ENCODE results near the gene EXOC3L1. TPM values are rescaled to one million over a fixed set of nuclear protein-coding genes. Genes with fewer than 3 reads are reported as not detected.

Gene EXOC3L1
- total and polyA plus RNA-seq, 2 of the 13 experiments (the other 11 are each of a cell fraction or from before 2014, with no cell fraction given), result 0.12 TPM; not detected in 1

GRCh38 chr16:67170949-67171649 is 18.8 kb downstream of the EXOC3L1 start (continued):
- 0 out of 2 replicates have a peak, but pooled peaks have one; percentile 36 for TF ChIP-seq ZNF350 (CRISPR knock-in tag; IDR thresholded peaks at IDR 0.05; ENCODE audit: borderline replicate concordance, low read depth)
- no peak for TF ChIP-seq ATF7 (IDR thresholded peaks at IDR 0.05)
- peak; percentile 51; the same call in 1 of the 2 replicates for TF ChIP-seq ATF7 (CRISPR knock-in tag; IDR thresholded peaks at IDR 0.05)
- 0 out of 2 replicates have a peak, but pooled peaks have one; percentile 3 for TF ChIP-seq ETV5 (CRISPR knock-in tag; IDR thresholded peaks at IDR 0.05; ENCODE audit: borderline replicate concordance)
- 0 out of 2 replicates have a peak, but pooled peaks have one; percentile 25 for TF ChIP-seq KDM5B (CRISPR knock-in tag; IDR thresholded peaks at IDR 0.05; ENCODE audit: borderline replicate concordance)
- peak; percentile 58; the same call in 1 of the 2 replicates for TF ChIP-seq KLF9 (CRISPR knock-in tag; IDR thresholded peaks at IDR 0.05; ENCODE audit: low read depth)
- TF ChIP-seq, protein P1, sequence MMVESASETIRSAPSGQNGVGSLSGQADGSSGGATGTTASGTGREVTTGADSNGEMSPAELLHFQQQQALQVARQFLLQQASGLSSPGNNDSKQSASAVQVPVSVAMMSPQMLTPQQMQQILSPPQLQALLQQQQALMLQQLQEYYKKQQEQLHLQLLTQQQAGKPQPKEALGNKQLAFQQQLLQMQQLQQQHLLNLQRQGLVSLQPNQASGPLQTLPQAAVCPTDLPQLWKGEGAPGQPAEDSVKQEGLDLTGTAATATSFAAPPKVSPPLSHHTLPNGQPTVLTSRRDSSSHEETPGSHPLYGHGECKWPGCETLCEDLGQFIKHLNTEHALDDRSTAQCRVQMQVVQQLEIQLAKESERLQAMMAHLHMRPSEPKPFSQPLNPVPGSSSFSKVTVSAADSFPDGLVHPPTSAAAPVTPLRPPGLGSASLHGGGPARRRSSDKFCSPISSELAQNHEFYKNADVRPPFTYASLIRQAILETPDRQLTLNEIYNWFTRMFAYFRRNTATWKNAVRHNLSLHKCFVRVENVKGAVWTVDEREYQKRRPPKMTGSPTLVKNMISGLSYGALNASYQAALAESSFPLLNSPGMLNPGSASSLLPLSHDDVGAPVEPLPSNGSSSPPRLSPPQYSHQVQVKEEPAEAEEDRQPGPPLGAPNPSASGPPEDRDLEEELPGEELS (CRISPR knock-in tag; IDR thresholded peaks at IDR 0.05), result no peak
- peak; percentile 51; the same call in 1 of the 2 replicates for TF ChIP-seq HDAC2 (CRISPR knock-in tag; IDR thresholded peaks at IDR 0.05)
- 0 out of 2 replicates have a peak, but pooled peaks have one; percentile 44 for TF ChIP-seq ZNF136 (CRISPR knock-in tag; IDR thresholded peaks at IDR 0.05; ENCODE audit: low read depth)
- TF ChIP-seq MBD4 (IDR thresholded peaks at IDR 0.05; ENCODE audit: borderline replicate concordance, low read length), result no peak
- TF ChIP-seq KLF11 (CRISPR knock-in tag; IDR thresholded peaks at IDR 0.05), result 0 out of 2 replicates have a peak, but pooled peaks have one; percentile 81
- TF ChIP-seq, protein P2, sequence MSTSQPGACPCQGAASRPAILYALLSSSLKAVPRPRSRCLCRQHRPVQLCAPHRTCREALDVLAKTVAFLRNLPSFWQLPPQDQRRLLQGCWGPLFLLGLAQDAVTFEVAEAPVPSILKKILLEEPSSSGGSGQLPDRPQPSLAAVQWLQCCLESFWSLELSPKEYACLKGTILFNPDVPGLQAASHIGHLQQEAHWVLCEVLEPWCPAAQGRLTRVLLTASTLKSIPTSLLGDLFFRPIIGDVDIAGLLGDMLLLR (CRISPR knock-in tag; IDR thresholded peaks at IDR 0.05), result 0 out of 2 replicates have a peak, but pooled peaks have one; percentile 13
- TF ChIP-seq, protein P3, sequence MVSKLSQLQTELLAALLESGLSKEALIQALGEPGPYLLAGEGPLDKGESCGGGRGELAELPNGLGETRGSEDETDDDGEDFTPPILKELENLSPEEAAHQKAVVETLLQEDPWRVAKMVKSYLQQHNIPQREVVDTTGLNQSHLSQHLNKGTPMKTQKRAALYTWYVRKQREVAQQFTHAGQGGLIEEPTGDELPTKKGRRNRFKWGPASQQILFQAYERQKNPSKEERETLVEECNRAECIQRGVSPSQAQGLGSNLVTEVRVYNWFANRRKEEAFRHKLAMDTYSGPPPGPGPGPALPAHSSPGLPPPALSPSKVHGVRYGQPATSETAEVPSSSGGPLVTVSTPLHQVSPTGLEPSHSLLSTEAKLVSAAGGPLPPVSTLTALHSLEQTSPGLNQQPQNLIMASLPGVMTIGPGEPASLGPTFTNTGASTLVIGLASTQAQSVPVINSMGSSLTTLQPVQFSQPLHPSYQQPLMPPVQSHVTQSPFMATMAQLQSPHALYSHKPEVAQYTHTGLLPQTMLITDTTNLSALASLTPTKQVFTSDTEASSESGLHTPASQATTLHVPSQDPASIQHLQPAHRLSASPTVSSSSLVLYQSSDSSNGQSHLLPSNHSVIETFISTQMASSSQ (IDR thresholded peaks at IDR 0.05; ENCODE audit: low read depth), result no peak
- TF ChIP-seq, protein P3 (CRISPR knock-in tag; IDR thresholded peaks at IDR 0.05; ENCODE audit: borderline replicate concordance), result peak; percentile 58; the same call in 1 of the 2 replicates
- peak; percentile 16; the same call in 1 of the 2 replicates for TF ChIP-seq MAX (IDR thresholded peaks at IDR 0.05)
- peak; percentile 73; the same call in 1 of the 2 replicates for TF ChIP-seq ZNF510 (CRISPR knock-in tag; IDR thresholded peaks at IDR 0.05; ENCODE audit: low read depth)
- TF ChIP-seq GTF3A (CRISPR knock-in tag; conservative IDR thresholded peaks at IDR 0.05), result 0 out of 2 replicates have a peak, but pooled peaks have one; percentile 35
- TF ChIP-seq ZNF263 (CRISPR knock-in tag; IDR thresholded peaks at IDR 0.05), result peak; percentile 55; the same call in 1 of the 2 replicates
- no peak for TF ChIP-seq ZFP36 (IDR thresholded peaks at IDR 0.05; ENCODE audit: borderline replicate concordance, low read depth, low read length, partially characterized antibody)
- no peak for TF ChIP-seq ZBTB39 (CRISPR knock-in tag; IDR thresholded peaks at IDR 0.05)

All from HepG2 (cell line).